Measurements from ENCODE around the gene PRKACG.

GRCh38 chr9:68997666-68998065 is 16.2 kb downstream of the PRKACG start:
- TF ChIP-seq CTCF (IDR thresholded peaks at IDR 0.05), result no peak
- no peak for TF ChIP-seq POLR2A (IDR thresholded peaks at IDR 0.05)
